IMR-90 (cell line): ENCODE results near the gene ISCA1. TPM values are rescaled to one million over a fixed set of nuclear protein-coding genes. Genes with fewer than 3 reads are reported as not detected.

Experiments used
- ATAC-seq: fragments of 200-7000 bp; cut with Tn5 transposase; 2 replicates; pipeline ENCODE4 v1.9.1; 2020; ENCODE audit warnings: low read depth, mild to moderate bottlenecking, moderate library complexity
- BruUV-seq: library from RNA; stranded (reverse); fragments of 400-500 nt; replicated peaks from 2 replicates; lab custom pipeline; 2021; lab: Mats Ljungman, UMichigan
- CTCF ChIA-PET: fragments of 300-600 bp; formaldehyde crosslinking; extraction: SDS; loops from one replicate; lab custom pipeline; 2021; ENCODE audit warnings: antibody characterized with exemption; lab: Yijun Ruan, JAX
- POLR2A ChIA-PET: fragments of 300-600 bp; sonication (Branson Sonifier 250); formaldehyde crosslinking; loops from one replicate; lab custom pipeline; 2022; ENCODE audit warnings: antibody characterized with exemption; ENCODE audit not compliant: unreplicated experiment; lab: Charles Lee
- DNase-seq: peaks from one replicate; pipeline ENCODE4 v3.0.0; 2013
- H2AFZ ChIP-seq: replicated peaks from 2 replicates; pipeline ENCODE3; 2013; ENCODE audit warnings: low read length, mild to moderate bottlenecking; ENCODE audit not compliant: poor library complexity
- H2AK5ac ChIP-seq: 2 replicates; pipeline ENCODE4 v1.6.1; 2013; ENCODE audit warnings: low read depth, low read length, inconsistent platforms
- H2AK9ac ChIP-seq: replicated peaks from 2 replicates; pipeline ENCODE3; 2013; ENCODE audit warnings: mild to moderate bottlenecking, low read depth, low read length, moderate library complexity; ENCODE audit not compliant: poor library complexity
- H2BK120ac ChIP-seq: 2 replicates; pipeline ENCODE4 v1.6.1; 2013; ENCODE audit warnings: low read depth, low read length, inconsistent platforms
- H2BK15ac ChIP-seq: 3 replicates; pipeline ENCODE4 v1.6.1; 2013; ENCODE audit warnings: low read depth, low read length, inconsistent platforms
- H2BK20ac ChIP-seq: 2 replicates; pipeline ENCODE4 v1.6.1; 2013; ENCODE audit warnings: low read depth, mild to moderate bottlenecking, inconsistent platforms, low read length, moderate library complexity
- H2BK5ac ChIP-seq: 2 replicates; pipeline ENCODE4 v1.6.1; 2013; ENCODE audit warnings: mild to moderate bottlenecking, low read depth, low read length, inconsistent platforms; ENCODE audit not compliant: poor library complexity, severe bottlenecking
- H3K14ac ChIP-seq: replicated peaks from 2 replicates; pipeline ENCODE4 v1.6.1; 2013; ENCODE audit warnings: low read depth, low read length, inconsistent platforms
- H3K18ac ChIP-seq: 2 replicates; pipeline ENCODE4 v1.6.1; 2013; ENCODE audit warnings: low read depth, low read length, control low read depth
- H3K23ac ChIP-seq: 2 replicates; pipeline ENCODE4 v1.6.1; 2013; ENCODE audit warnings: low read depth, low read length, inconsistent platforms
- H3K27ac ChIP-seq: 2 replicates; pipeline ENCODE4 v1.5.1; 2013; ENCODE audit warnings: mild to moderate bottlenecking, control low read depth, low read length; ENCODE audit not compliant: insufficient read depth
- H3K27me3 ChIP-seq: 2 replicates; pipeline ENCODE4 v1.6.1; 2013; ENCODE audit warnings: low read length; ENCODE audit not compliant: control insufficient read depth, insufficient read depth
- H3K36me3 ChIP-seq: 2 replicates; pipeline ENCODE4 v1.6.1; 2013; ENCODE audit warnings: low read length, mixed read lengths; ENCODE audit not compliant: control insufficient read depth, insufficient read depth
- H3K4ac ChIP-seq: 2 replicates; pipeline ENCODE4 v1.6.1; 2013; ENCODE audit warnings: low read depth, low read length, inconsistent platforms
- H3K4me1 ChIP-seq: 2 replicates; pipeline ENCODE4 v1.6.1; 2013; ENCODE audit warnings: low read length, mixed read lengths; ENCODE audit not compliant: control insufficient read depth, insufficient read depth
- H3K4me2 ChIP-seq: 2 replicates; pipeline ENCODE4 v1.6.1; 2013; ENCODE audit warnings: low read depth, mild to moderate bottlenecking, control low read depth, low read length, moderate library complexity
- H3K4me3 ChIP-seq: 2 replicates; pipeline ENCODE4 v1.5.1; 2013; ENCODE audit warnings: low read depth, mild to moderate bottlenecking, control low read depth, low read length, moderate library complexity; ENCODE audit not compliant: insufficient read depth
- H3K56ac ChIP-seq: 2 replicates; pipeline ENCODE4 v1.6.1; 2013; ENCODE audit warnings: low read length, inconsistent platforms; ENCODE audit not compliant: insufficient read depth; ENCODE audit errors: extremely low read depth
- H3K79me1 ChIP-seq, 2 experiments: 2 replicates each; pipeline ENCODE4 v1.6.1; 2013; ENCODE audit warnings: low read length in 2 of 2, inconsistent platforms in 1 of 2, low read depth in 1 of 2
- H3K9ac ChIP-seq: 2 replicates; pipeline ENCODE4 v1.6.1; 2013; ENCODE audit warnings: low read depth, low read length, control low read depth
- H3K9me1 ChIP-seq: 2 replicates; pipeline ENCODE4 v1.6.1; 2013; ENCODE audit warnings: low read length, inconsistent platforms; ENCODE audit not compliant: insufficient read depth
- H3K9me3 ChIP-seq: 2 replicates; pipeline ENCODE4 v1.6.1; 2013; ENCODE audit warnings: low read length; ENCODE audit not compliant: control insufficient read depth, insufficient read depth
- H4K20me1 ChIP-seq: 2 replicates; pipeline ENCODE4 v1.6.1; 2013; ENCODE audit warnings: low read length, inconsistent platforms; ENCODE audit not compliant: insufficient read depth
- H4K5ac ChIP-seq: 2 replicates; pipeline ENCODE4 v1.6.1; 2013; ENCODE audit warnings: mild to moderate bottlenecking, low read depth, low read length, control low read depth
- H4K8ac ChIP-seq, 2 experiments: 2 replicates each; pipeline ENCODE4 v1.6.1; 2013; ENCODE audit warnings: low read depth in 2 of 2, low read length in 2 of 2, control low read depth in 1 of 2, inconsistent platforms in 1 of 2
- H4K91ac ChIP-seq: 2 replicates; pipeline ENCODE4 v1.6.1; 2013; ENCODE audit warnings: low read depth, low read length, inconsistent platforms; ENCODE audit not compliant: insufficient read depth
- CEBPB ChIP-seq: IDR thresholded peaks from 2 replicates; pipeline ENCODE4 v1.6.1; 2012; ENCODE audit warnings: low read depth, low read length, improper control_type of control experiment
- CTCF ChIP-seq: conservative IDR thresholded peaks from 2 replicates; pipeline ENCODE4 v1.5.1; 2012; ENCODE audit warnings: mild to moderate bottlenecking, low read depth, low read length, improper control_type of control experiment
- NFE2L2 ChIP-seq: fragments of 150-350 bp; IDR thresholded peaks from 2 replicates; pipeline ENCODE4 v1.6.1; 2016; ENCODE audit warnings: low read depth, mild to moderate bottlenecking, low read length
- POLR2A ChIP-seq: IDR thresholded peaks from 2 replicates; pipeline ENCODE4 v1.6.1; 2012; ENCODE audit warnings: mild to moderate bottlenecking, low read depth, low read length
- WGBS, 2 experiments: methylation state at CpG; one replicate each; pipeline versions ENCODE4 v1.1.5 to v1.1.7; 2013; ENCODE audit warnings: missing lambda C conversion rate in 2 of 2; ENCODE audit not compliant: insufficient read length in 1 of 2; ENCODE audit errors: extremely low coverage in 2 of 2; 5-methylcytosine and 5-hydroxymethylcytosine counted together
- dilution Hi-C: fragments of 300-500 bp; cut with HindIII; formaldehyde crosslinking; loops from one replicate; pipeline ENCODE4 v1.14.3; 2018; ENCODE audit warnings: low sequenced_read_pairs; ENCODE audit not compliant: unreplicated experiment
- in situ Hi-C: fragments of 300-500 bp; cut with MboI; formaldehyde crosslinking; loops from 3 replicates; pipeline ENCODE4 v1.14.3; 2019; ENCODE audit warnings: low sequenced_read_pairs, inconsistent platforms, mixed read lengths
- intact Hi-C: fragments of 100-400 bp; cut with micrococcal nuclease; formaldehyde crosslinking; loops from 2 replicates; pipeline ENCODE4 v1.10.0; 2022
- polyA plus RNA-seq, 3 experiments: library from polyadenylated mRNA; depleted of rRNA; stranded (reverse); fragments of >200 nt; gene quantifications; 2 replicates each; pipeline ENCODE4 v1.2.3, GENCODE V29; 2012; ENCODE audit warnings: low replicate concordance in 1 of 3
- total RNA-seq: library from RNA; depleted of rRNA; stranded (reverse); fragments of >200 nt; gene quantifications from 2 replicates; pipeline ENCODE4 v1.2.3, GENCODE V29; 2012

Gene ISCA1
- total and polyA plus RNA-seq, 2 of the 4 experiments (the other 2 are of a cell fraction) = 14.7 to 15.1 TPM

GRCh38 chr9:86304236-86304730 is 21.9 kb upstream of the ISCA1 start:
- H3K4me2 ChIP-seq = 0 out of 2 replicates have a peak overlapping the region, but pooled peaks have one; percentile 26
- H3K4me3 ChIP-seq = no peak overlapping the region
- no peak overlapping the region for H4K8ac ChIP-seq
- H3K4ac ChIP-seq = no peak overlapping the region
- no peak overlapping the region for H3K14ac ChIP-seq
- in situ Hi-C loops (no loop called here), dilution Hi-C loops (no loop called here), intact Hi-C loops (loop anchor here (5.0 kb wide), 1 partner anchor 33 kb away; no protein-coding TSS in a partner anchor)
- DNase-seq (no peak), ATAC-seq (no peak; the same call in 1 of the 2 replicates)
- H4K5ac ChIP-seq = no peak overlapping the region
- H2AFZ ChIP-seq = no peak overlapping the region
- H3K56ac ChIP-seq = no peak overlapping the region
- H2BK120ac ChIP-seq = no peak overlapping the region
- no peak overlapping the region for H4K91ac ChIP-seq
- H2BK5ac ChIP-seq = no peak overlapping the region
- H3K79me1 ChIP-seq = peaks cover 0 to 9% of the 10 kb centered on the region in 2 experiments; a peak in 2 of 4 replicates
- CTCF ChIA-PET = no interaction called here
- no TSS peak for BruUV-seq
- no peaks in the 10 kb centered on the region for H4K20me1 ChIP-seq
- H3K23ac ChIP-seq = 0 out of 2 replicates have a peak overlapping the region, but pooled peaks have one; percentile 63
- H2AK9ac ChIP-seq = no peak overlapping the region
- peaks cover 4% of the 10 kb centered on the region for H3K4me1 ChIP-seq
- H2BK20ac ChIP-seq = no peak overlapping the region
- no peaks in the 10 kb centered on the region for H3K9me1 ChIP-seq
- TF ChIP-seq CTCF = no peak
- no peak for TF ChIP-seq NFE2L2
- TF ChIP-seq CEBPB = no peak
- no peak for TF ChIP-seq POLR2A
- no CpG with 5 or more reads among the region's 3 CpGs for WGBS, 2 experiments
- no peak overlapping the region for H3K27ac ChIP-seq
- POLR2A ChIA-PET = interaction anchor here (0.7 kb wide), 1 partner anchor 45 kb away, joined by 6 read pairs; the partner anchor contains the start of gene C9orf153
- H2BK15ac ChIP-seq = no peak overlapping the region
- no peak overlapping the region for H3K18ac ChIP-seq
- H3K27me3 ChIP-seq = no peaks in the 10 kb centered on the region
- no peaks in the 10 kb centered on the region for H3K9me3 ChIP-seq
- peaks cover 43% of the 10 kb centered on the region for H3K36me3 ChIP-seq
- no peak overlapping the region for H2AK5ac ChIP-seq
- H3K9ac ChIP-seq = no peak overlapping the region
